DND-41 (cell line): ENCODE results near the gene TXK.

Experiments
- ATAC-seq: fragments of 200-7000 bp; cut with Tn5 transposase; 3 replicates; pipeline ENCODE4 v1.9.1; 2021; ENCODE audit warnings: low read depth; ENCODE audit not compliant: insufficient read depth
- DNase-seq: peaks from one replicate; pipeline ENCODE4 v3.0.0-alpha.2; 2020
- H2AFZ ChIP-seq: 2 replicates; pipeline ENCODE4 v1.6.0; 2012; ENCODE audit warnings: low read depth, low read length
- H3K27ac ChIP-seq: 2 replicates; pipeline ENCODE4 v1.5.1; 2012; ENCODE audit warnings: low read length, inconsistent platforms
- H3K27me3 ChIP-seq: fragments of 200-600 bp; sonication (generic); 2 replicates; pipeline ENCODE4 v1.6.0; 2012; ENCODE audit warnings: low read length, mild to moderate bottlenecking, inconsistent platforms; ENCODE audit not compliant: insufficient read depth, poor library complexity
- H3K36me3 ChIP-seq: 2 replicates; pipeline ENCODE4 v1.5.1; 2012; ENCODE audit warnings: low read length, inconsistent platforms; ENCODE audit not compliant: insufficient read depth
- H3K4me1 ChIP-seq: 2 replicates; pipeline ENCODE4 v1.5.1; 2012; ENCODE audit warnings: mild to moderate bottlenecking, low read length; ENCODE audit not compliant: insufficient read depth
- H3K4me2 ChIP-seq: 2 replicates; pipeline ENCODE4 v1.6.0; 2012; ENCODE audit warnings: mild to moderate bottlenecking, moderate library complexity, low read length, inconsistent platforms; ENCODE audit not compliant: insufficient read depth
- H3K4me3 ChIP-seq, 2 experiments: fragments of 200-600 bp in 1 of 2; shearing (Covaris generic) in 1 of 2; 2 replicates each; pipeline ENCODE4 v1.5.1; 2012 to 2016; ENCODE audit warnings: inconsistent platforms in 2 of 2, low read length in 2 of 2, mild to moderate bottlenecking in 2 of 2, low read depth in 1 of 2, moderate library complexity in 1 of 2
- H3K79me2 ChIP-seq: 2 replicates; pipeline ENCODE4 v1.6.0; 2012; ENCODE audit warnings: low read length, inconsistent platforms; ENCODE audit not compliant: insufficient read depth
- H3K9ac ChIP-seq: 2 replicates; pipeline ENCODE4 v1.6.0; 2012; ENCODE audit warnings: low read depth, mild to moderate bottlenecking, inconsistent platforms, low read length, moderate library complexity
- H3K9me3 ChIP-seq: 2 replicates; pipeline ENCODE4 v1.5.1; 2012; ENCODE audit warnings: low read length, moderate library complexity, mild to moderate bottlenecking, inconsistent platforms; ENCODE audit not compliant: insufficient read depth, severe bottlenecking
- H4K20me1 ChIP-seq: 2 replicates; pipeline ENCODE4 v1.6.0; 2012; ENCODE audit warnings: low read length; ENCODE audit not compliant: insufficient read depth
- CTCF ChIP-seq: IDR thresholded peaks from 2 replicates; pipeline ENCODE4 v1.5.1; 2012; ENCODE audit warnings: borderline replicate concordance, low read length, moderate library complexity, mild to moderate bottlenecking; ENCODE audit not compliant: poor library complexity, severe bottlenecking; ENCODE audit errors: extremely low read depth
- EZH2 ChIP-seq: IDR thresholded peaks from 3 replicates; pipeline ENCODE4 v1.6.1; 2012; ENCODE audit warnings: borderline replicate concordance, low read depth, mild to moderate bottlenecking, moderate library complexity, low read length, inconsistent platforms; ENCODE audit not compliant: severe bottlenecking

Gene TXK

GRCh38 chr4:48067536-48067935, 66.5 kb downstream of the TXK start:
- H3K4me2 ChIP-seq: no peak overlapping the region
- H3K36me3 ChIP-seq: no peaks in the 10 kb centered on the region
- no peaks in the 10 kb centered on the region for H3K9me3 ChIP-seq
- no peak for TF ChIP-seq EZH2
- no peak for TF ChIP-seq CTCF
- no peak for DNase-seq
- H3K79me2 ChIP-seq: no peaks in the 10 kb centered on the region
- no peak overlapping the region for H3K9ac ChIP-seq
- H3K27me3 ChIP-seq: no peaks in the 10 kb centered on the region
- ATAC-seq: no peak
- H3K27ac ChIP-seq: no peak overlapping the region
- H3K4me1 ChIP-seq: no peaks in the 10 kb centered on the region
- no peaks in the 10 kb centered on the region for H4K20me1 ChIP-seq
- no peak overlapping the region for H2AFZ ChIP-seq
- no peak overlapping the region for H3K4me3 ChIP-seq

- ATAC-seq: no peak
- Histone ChIP-seq H4K20me1 (no peaks in the 10 kb centered on the region), H3K4me3 (no peak overlapping the region), H3K79me2 (no peaks in the 10 kb centered on the region), H3K36me3 (no peaks in the 10 kb centered on the region), H3K4me1 (no peaks in the 10 kb centered on the region), H3K4me2 (no peak overlapping the region), H3K9ac (no peak overlapping the region), H3K9me3 (no peaks in the 10 kb centered on the region), H2AFZ (no peak overlapping the region), H3K27ac (no peak overlapping the region), H3K27me3 (no peaks in the 10 kb centered on the region)
- no peak for TF ChIP-seq CTCF
- no peak for TF ChIP-seq EZH2
- no peak for DNase-seq
These were observed 68.4 kb downstream of the TXK start for GRCh38 chr4:48065587-48066052.

- Histone ChIP-seq H3K4me1 (no peaks in the 10 kb centered on the region), H4K20me1 (no peaks in the 10 kb centered on the region), H3K79me2 (no peaks in the 10 kb centered on the region), H3K9ac (no peak overlapping the region), H3K27me3 (no peaks in the 10 kb centered on the region), H2AFZ (no peak overlapping the region), H3K9me3 (no peaks in the 10 kb centered on the region), H3K27ac (no peak overlapping the region), H3K4me3 (no peak overlapping the region), H3K4me2 (no peak overlapping the region), H3K36me3 (no peaks in the 10 kb centered on the region)
- TF ChIP-seq EZH2 (no peak), CTCF (no peak)
- no peak for ATAC-seq
- no peak for DNase-seq
These were observed 69.7 kb downstream of the TXK start for GRCh38 chr4:48064349-48064748.
